Measurements from ENCODE around the gene HCRT. TPM values are rescaled to one million over a fixed set of nuclear protein-coding genes. Genes with fewer than 3 reads are reported as not detected.
"Not testable (repeated sequence)": the region's sequence is repeated elsewhere in the genome, so short reads cannot be mapped to it uniquely, and the experiment has no call there.

The HCRT gene
- total RNA-seq, 1 experiment from 2014 or later, result not detected

GRCh38 chr17:42224651-42225050 is 39.4 kb upstream of the HCRT start:
- intact Hi-C loops (cut with micrococcal nuclease), result no loop called here
- Histone ChIP-seq H4K20me1 (ENCODE audit: low read length) (no peaks in the 10 kb centered on the region), H3K9me3 (ENCODE audit: low read length) (no peaks in the 10 kb centered on the region), H3K4me2 (ENCODE audit: low read length) (no peak overlapping the region), H3F3A (ENCODE audit: low read length, unreplicated experiment) (no peaks in the 10 kb centered on the region), H3K27ac (ENCODE audit: low read length) (no peak overlapping the region), H3K36me3 (ENCODE audit: low read depth, low read length) (no peaks in the 10 kb centered on the region), H3K4me1 (ENCODE audit: insufficient read depth, low read length) (no peaks in the 10 kb centered on the region), H3K9ac (ENCODE audit: low read length) (no peak overlapping the region), H3K79me2 (ENCODE audit: low read length) (no peaks in the 10 kb centered on the region), H2AFZ (ENCODE audit: low read length) (no peak overlapping the region), H3K9me2 (replicated peaks; ENCODE audit: low read length) (no peaks in the 10 kb centered on the region), H3K4me3 (ENCODE audit: low read length) (no peak overlapping the region), H3K27me3 (ENCODE audit: low read length) (no peaks in the 10 kb centered on the region)
- ATAC-seq, result no peak
- CTCF ChIA-PET, result no interaction called here
- TF ChIP-seq CTCF (conservative IDR thresholded peaks at IDR 0.05; ENCODE audit: low read depth, low read length) (no peak), EZH2phosphoT487 (IDR thresholded peaks at IDR 0.05; ENCODE audit: borderline replicate concordance, low read length) (no peak), EZH2 (IDR thresholded peaks at IDR 0.05; ENCODE audit: low read length, unreplicated experiment) (no peak)
- BruUV-seq (replicated peaks), result no TSS peak
- no peak for DNase-seq
- POLR2A ChIA-PET (ENCODE audit: unreplicated experiment), result no interaction called here

GRCh38 chr17:42221886-42222745 is 36.9 kb upstream of the HCRT start:
- no peak overlapping the region for H3K27ac ChIP-seq (ENCODE audit: low read length)
- H2AFZ ChIP-seq (ENCODE audit: low read length), result no peak overlapping the region
- H3K9ac ChIP-seq (ENCODE audit: low read length), result no peak overlapping the region
- no peak overlapping the region for H3K4me2 ChIP-seq (ENCODE audit: low read length)
- ATAC-seq (no peak), DNase-seq (no peak)
- intact Hi-C loops (cut with micrococcal nuclease), result no loop called here
- no peaks in the 10 kb centered on the region for H4K20me1 ChIP-seq (ENCODE audit: low read length)
- CTCF ChIA-PET, result no interaction called here
- TF ChIP-seq EZH2phosphoT487 (IDR thresholded peaks at IDR 0.05; ENCODE audit: borderline replicate concordance, low read length), result no peak
- TF ChIP-seq EZH2 (IDR thresholded peaks at IDR 0.05; ENCODE audit: low read length, unreplicated experiment), result no peak
- TF ChIP-seq CTCF (conservative IDR thresholded peaks at IDR 0.05; ENCODE audit: low read depth, low read length), result no peak
- H3F3A ChIP-seq (ENCODE audit: low read length, unreplicated experiment), result no peaks in the 10 kb centered on the region
- no peaks in the 10 kb centered on the region for H3K9me2 ChIP-seq (replicated peaks; ENCODE audit: low read length)
- H3K9me3 ChIP-seq (ENCODE audit: low read length), result no peaks in the 10 kb centered on the region
- BruUV-seq (replicated peaks), result no TSS peak
- POLR2A ChIA-PET (ENCODE audit: unreplicated experiment), result no interaction called here
- no peaks in the 10 kb centered on the region for H3K4me1 ChIP-seq (ENCODE audit: insufficient read depth, low read length)
- H3K4me3 ChIP-seq (ENCODE audit: low read length), result no peak overlapping the region
- no peaks in the 10 kb centered on the region for H3K79me2 ChIP-seq (ENCODE audit: low read length)
- H3K27me3 ChIP-seq (ENCODE audit: low read length), result no peaks in the 10 kb centered on the region
- H3K36me3 ChIP-seq (ENCODE audit: low read depth, low read length), result no peaks in the 10 kb centered on the region

GRCh38 chr17:42219280-42219679 is 34.0 kb upstream of the HCRT start:
- CTCF ChIA-PET; H3K4me1 ChIP-seq (ENCODE audit: insufficient read depth, low read length); H3K9me2 ChIP-seq (replicated peaks; ENCODE audit: low read length); BruUV-seq (replicated peaks); H3K27ac ChIP-seq (ENCODE audit: low read length); H3F3A ChIP-seq (ENCODE audit: low read length, unreplicated experiment); H3K9me3 ChIP-seq (ENCODE audit: low read length); H3K27me3 ChIP-seq (ENCODE audit: low read length); H2AFZ ChIP-seq (ENCODE audit: low read length); DNase-seq; H4K20me1 ChIP-seq (ENCODE audit: low read length); intact Hi-C loops (cut with micrococcal nuclease); H3K4me3 ChIP-seq (ENCODE audit: low read length); ATAC-seq; H3K9ac ChIP-seq (ENCODE audit: low read length); H3K36me3 ChIP-seq (ENCODE audit: low read depth, low read length); POLR2A ChIA-PET (ENCODE audit: unreplicated experiment); H3K79me2 ChIP-seq (ENCODE audit: low read length); H3K4me2 ChIP-seq (ENCODE audit: low read length): not testable (repeated sequence)
